OCI-LY1 (cell line): ENCODE measurements around the gene SPOCK1.

Experiments
- CTCF ChIP-seq: fragments of 200-600 bp; sonication (generic), shearing (Covaris generic); IDR thresholded peaks from 2 replicates; pipeline ENCODE4 v1.5.1; 2017; ENCODE audit warnings: mild to moderate bottlenecking, antibody characterized with exemption, low read length, moderate library complexity, mixed read lengths
- EZH2 ChIP-seq: fragments of 200-600 bp; sonication (generic), shearing (Covaris generic); IDR thresholded peaks from 2 replicates; pipeline ENCODE4 v1.8.0; 2017; ENCODE audit warnings: borderline replicate concordance, mixed run types, mild to moderate bottlenecking, antibody characterized with exemption, low read length, moderate library complexity, mixed read lengths

GRCh38 chr5:137365126-137365865 lies 133.8 kb downstream of the SPOCK1 start:
- TF ChIP-seq CTCF (no peak), EZH2 (no peak)
